Sigmoid colon (tissue), 4 donors: ENCODE data around the gene FGF12.

Source experiments
- EP300 ChIP-seq, 4 donors: sonication (generic); formaldehyde crosslinking; IDR thresholded peaks; one replicate each; pipeline ENCODE4 v1.6.1; 2017; ENCODE audit warnings: antibody characterized with exemption in 4 of 4
- POLR2AphosphoS5 ChIP-seq, 4 donors: sonication (generic); formaldehyde crosslinking; IDR thresholded peaks; one replicate each; pipeline ENCODE4 v1.6.1; 2017; ENCODE audit warnings: antibody characterized with exemption in 4 of 4
- TF ChIP-seq, protein P1 (sequence below), 4 experiments: fragments of 450-650 bp in 3 of 4; fragments of 200-600 bp in 1 of 4; IDR thresholded peaks; one replicate each; pipeline ENCODE4 v1.5.1; 2016 to 2019; ENCODE audit warnings: antibody characterized with exemption in 4 of 4, mild to moderate bottlenecking in 3 of 4, moderate library complexity in 2 of 4

DNA sequence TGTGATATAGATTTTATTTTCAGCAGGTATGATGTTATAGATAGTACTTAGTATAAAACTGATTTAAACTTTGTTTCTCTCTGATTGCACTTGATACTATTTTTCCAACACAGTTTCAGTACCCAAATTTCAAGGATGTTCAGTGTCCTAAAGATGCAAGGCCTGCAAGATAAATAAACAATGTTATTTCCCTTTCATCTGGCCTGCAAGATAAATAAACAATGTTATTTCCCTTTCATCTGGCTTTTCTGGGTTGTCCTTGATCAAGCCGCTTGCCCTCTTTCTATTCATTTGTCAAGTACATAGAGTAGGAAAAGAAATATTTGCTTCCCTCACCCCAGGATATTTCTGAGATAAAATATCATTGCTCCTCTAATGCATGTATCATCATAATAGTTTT lies 571.0 kb downstream of the FGF12 start:
- TF ChIP-seq POLR2AphosphoS5 (IDR thresholded peaks at IDR 0.05), result no peak
- TF ChIP-seq, protein P1, sequence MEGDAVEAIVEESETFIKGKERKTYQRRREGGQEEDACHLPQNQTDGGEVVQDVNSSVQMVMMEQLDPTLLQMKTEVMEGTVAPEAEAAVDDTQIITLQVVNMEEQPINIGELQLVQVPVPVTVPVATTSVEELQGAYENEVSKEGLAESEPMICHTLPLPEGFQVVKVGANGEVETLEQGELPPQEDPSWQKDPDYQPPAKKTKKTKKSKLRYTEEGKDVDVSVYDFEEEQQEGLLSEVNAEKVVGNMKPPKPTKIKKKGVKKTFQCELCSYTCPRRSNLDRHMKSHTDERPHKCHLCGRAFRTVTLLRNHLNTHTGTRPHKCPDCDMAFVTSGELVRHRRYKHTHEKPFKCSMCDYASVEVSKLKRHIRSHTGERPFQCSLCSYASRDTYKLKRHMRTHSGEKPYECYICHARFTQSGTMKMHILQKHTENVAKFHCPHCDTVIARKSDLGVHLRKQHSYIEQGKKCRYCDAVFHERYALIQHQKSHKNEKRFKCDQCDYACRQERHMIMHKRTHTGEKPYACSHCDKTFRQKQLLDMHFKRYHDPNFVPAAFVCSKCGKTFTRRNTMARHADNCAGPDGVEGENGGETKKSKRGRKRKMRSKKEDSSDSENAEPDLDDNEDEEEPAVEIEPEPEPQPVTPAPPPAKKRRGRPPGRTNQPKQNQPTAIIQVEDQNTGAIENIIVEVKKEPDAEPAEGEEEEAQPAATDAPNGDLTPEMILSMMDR (IDR thresholded peaks at IDR 0.05), result no peak
- no peak for TF ChIP-seq EP300 (IDR thresholded peaks at IDR 0.05)
